WTC11 (cell line): ENCODE results near the gene NSD1. TPM values are rescaled to one million over a fixed set of nuclear protein-coding genes. Genes with fewer than 3 reads are reported as not detected.

Source experiments
- ATAC-seq: fragments of 200-7000 bp; cut with Tn5 transposase; 2 replicates; pipeline ENCODE4 v1.10.0; 2021; ENCODE audit warnings: mild to moderate bottlenecking, moderate library complexity
- CTCF ChIA-PET: fragments of 300-600 bp; sonication (Branson Sonifier 250); formaldehyde crosslinking; loops from one replicate; lab custom pipeline; 2021; ENCODE audit warnings: antibody characterized with exemption; lab: Charles Lee
- POLR2A ChIA-PET: fragments of 350-600 bp; sonication (Branson Sonifier 250); formaldehyde crosslinking; loops from one replicate; lab custom pipeline; 2021; ENCODE audit warnings: antibody characterized with exemption; lab: Charles Lee
- DNase-seq: peaks from one replicate; pipeline ENCODE4 v3.0.0; 2021; ENCODE audit warnings: low spot score
- H3K27ac Mint-ChIP-seq: 2 replicates; pipeline ENCODE4 v1.8.0; 2021; ENCODE audit warnings: mixed read lengths
- H3K27me3 Mint-ChIP-seq: 2 replicates; pipeline ENCODE4 v1.8.0; 2021; ENCODE audit warnings: low read depth, mild to moderate bottlenecking, moderate library complexity, mixed read lengths
- H3K36me3 Mint-ChIP-seq: 2 replicates; pipeline ENCODE4 v1.8.0; 2021; ENCODE audit warnings: mixed read lengths
- H3K4me1 Mint-ChIP-seq: 2 replicates; pipeline ENCODE4 v1.8.0; 2022; ENCODE audit warnings: mixed read lengths
- H3K4me3 Mint-ChIP-seq: 2 replicates; pipeline ENCODE4 v1.8.0; 2021; ENCODE audit warnings: mild to moderate bottlenecking, moderate library complexity, mixed read lengths
- H3K9me3 Mint-ChIP-seq: 2 replicates; pipeline ENCODE4 v1.8.0; 2021; ENCODE audit warnings: mixed read lengths
- CBFB ChIP-seq: sonication (generic); formaldehyde crosslinking; IDR thresholded peaks from 2 replicates; pipeline ENCODE4 v1.8.1; 2022; ENCODE audit warnings: mild to moderate bottlenecking, low read depth, missing genetic modification reagents
- ERG ChIP-seq: fragments of 250-450 bp; sonication (Bioruptor Pico); IDR thresholded peaks from 2 replicates; pipeline ENCODE4 v1.8.0; 2021; ENCODE audit warnings: mild to moderate bottlenecking
- ESRRA ChIP-seq: sonication (generic); formaldehyde crosslinking; IDR thresholded peaks from 2 replicates; pipeline ENCODE4 v1.8.1; 2022; ENCODE audit warnings: mild to moderate bottlenecking, missing genetic modification reagents, borderline replicate concordance
- FOXP4 ChIP-seq: sonication (generic); formaldehyde crosslinking; IDR thresholded peaks from 2 replicates; pipeline ENCODE4 v1.8.0; 2022; ENCODE audit warnings: mild to moderate bottlenecking, missing genetic modification reagents
- IRF1 ChIP-seq: sonication (generic); formaldehyde crosslinking; IDR thresholded peaks from 2 replicates; pipeline ENCODE4 v1.8.0; 2023; ENCODE audit warnings: missing genetic modification reagents
- IRF2 ChIP-seq: sonication (generic); formaldehyde crosslinking; IDR thresholded peaks from 2 replicates; pipeline ENCODE4 v1.8.0; 2022; ENCODE audit warnings: low read depth, missing genetic modification reagents, borderline replicate concordance
- MXD4 ChIP-seq: fragments of 250-450 bp; sonication (Bioruptor Pico); IDR thresholded peaks from 2 replicates; pipeline ENCODE4 v1.8.0; 2021; ENCODE audit warnings: mild to moderate bottlenecking, moderate library complexity, borderline replicate concordance
- OVOL2 ChIP-seq: fragments of 250-450 bp; sonication (Bioruptor Pico); IDR thresholded peaks from 2 replicates; pipeline ENCODE4 v1.9.0; 2021; ENCODE audit warnings: mild to moderate bottlenecking, borderline replicate concordance
- SP1 ChIP-seq: sonication (generic); formaldehyde crosslinking; conservative IDR thresholded peaks from 2 replicates; pipeline ENCODE4 v1.8.1; 2022; ENCODE audit warnings: missing genetic modification reagents
- STAT6 ChIP-seq: sonication (generic); formaldehyde crosslinking; conservative IDR thresholded peaks from 2 replicates; pipeline ENCODE4 v1.8.1; 2023; ENCODE audit warnings: mild to moderate bottlenecking, low read depth, missing genetic modification reagents, moderate library complexity
- USF2 ChIP-seq: sonication (generic); formaldehyde crosslinking; IDR thresholded peaks from 2 replicates; pipeline ENCODE4 v1.8.1; 2023; ENCODE audit warnings: mild to moderate bottlenecking, missing genetic modification reagents, moderate library complexity
- ZNF232 ChIP-seq: sonication (generic); formaldehyde crosslinking; IDR thresholded peaks from 2 replicates; pipeline ENCODE4 v1.8.0; 2022; ENCODE audit warnings: mild to moderate bottlenecking, missing genetic modification reagents
- ZNF317 ChIP-seq: sonication (generic); formaldehyde crosslinking; IDR thresholded peaks from 2 replicates; pipeline ENCODE4 v1.8.1; 2023; ENCODE audit warnings: low read depth, mild to moderate bottlenecking, moderate library complexity, missing genetic modification reagents, borderline replicate concordance
- total RNA-seq: library from RNA; stranded (reverse); gene quantifications from 3 replicates; pipeline ENCODE4 v1.2.3, GENCODE V29; 2021
- TF ChIP-seq, protein P1 (sequence below): sonication (generic); formaldehyde crosslinking; IDR thresholded peaks from 2 replicates; pipeline ENCODE4 v1.8.0; 2022; ENCODE audit warnings: mild to moderate bottlenecking, missing genetic modification reagents
- TF ChIP-seq, protein P2 (sequence below): fragments of 250-450 bp; sonication (Bioruptor Pico); IDR thresholded peaks from 2 replicates; pipeline ENCODE4 v2.1.2; 2022; ENCODE audit warnings: mild to moderate bottlenecking, moderate library complexity
- TF ChIP-seq, protein P3 (sequence below): sonication (generic); formaldehyde crosslinking; IDR thresholded peaks from 2 replicates; pipeline ENCODE4 v1.8.1; 2023; ENCODE audit warnings: mild to moderate bottlenecking, missing genetic modification reagents, moderate library complexity
- TF ChIP-seq, protein P4 (sequence below): sonication (generic); formaldehyde crosslinking; IDR thresholded peaks from 2 replicates; pipeline ENCODE4 v1.8.0; 2023; ENCODE audit warnings: missing genetic modification reagents, mild to moderate bottlenecking, borderline replicate concordance
- TF ChIP-seq, protein P5 (sequence below): sonication (generic); formaldehyde crosslinking; IDR thresholded peaks from 2 replicates; pipeline ENCODE4 v1.8.0; 2022; ENCODE audit warnings: mild to moderate bottlenecking, missing genetic modification reagents

NSD1 gene
- total RNA-seq, 1 experiment from 2014 or later = 148 TPM

- ATAC-seq (no peak), DNase-seq (no peak)
- H3K4me3 Mint-ChIP-seq = no peak overlapping the region
- H3K4me1 Mint-ChIP-seq = no peaks in the 10 kb centered on the region
- H3K27ac Mint-ChIP-seq = no peak overlapping the region
- POLR2A ChIA-PET = no interaction called here
- TF ChIP-seq, protein P1, sequence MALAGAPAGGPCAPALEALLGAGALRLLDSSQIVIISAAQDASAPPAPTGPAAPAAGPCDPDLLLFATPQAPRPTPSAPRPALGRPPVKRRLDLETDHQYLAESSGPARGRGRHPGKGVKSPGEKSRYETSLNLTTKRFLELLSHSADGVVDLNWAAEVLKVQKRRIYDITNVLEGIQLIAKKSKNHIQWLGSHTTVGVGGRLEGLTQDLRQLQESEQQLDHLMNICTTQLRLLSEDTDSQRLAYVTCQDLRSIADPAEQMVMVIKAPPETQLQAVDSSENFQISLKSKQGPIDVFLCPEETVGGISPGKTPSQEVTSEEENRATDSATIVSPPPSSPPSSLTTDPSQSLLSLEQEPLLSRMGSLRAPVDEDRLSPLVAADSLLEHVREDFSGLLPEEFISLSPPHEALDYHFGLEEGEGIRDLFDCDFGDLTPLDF = no peak
- TF ChIP-seq STAT6 (no peak), IRF1 (no peak), ZNF232 (CRISPR knock-in tag) (no peak), OVOL2 (CRISPR knock-in tag) (no peak), CBFB (CRISPR knock-in tag) (no peak), ERG (CRISPR knock-in tag) (no peak), IRF2 (CRISPR knock-in tag) (no peak), ZNF317 (CRISPR knock-in tag) (no peak), MXD4 (no peak)
- TF ChIP-seq, protein P2, sequence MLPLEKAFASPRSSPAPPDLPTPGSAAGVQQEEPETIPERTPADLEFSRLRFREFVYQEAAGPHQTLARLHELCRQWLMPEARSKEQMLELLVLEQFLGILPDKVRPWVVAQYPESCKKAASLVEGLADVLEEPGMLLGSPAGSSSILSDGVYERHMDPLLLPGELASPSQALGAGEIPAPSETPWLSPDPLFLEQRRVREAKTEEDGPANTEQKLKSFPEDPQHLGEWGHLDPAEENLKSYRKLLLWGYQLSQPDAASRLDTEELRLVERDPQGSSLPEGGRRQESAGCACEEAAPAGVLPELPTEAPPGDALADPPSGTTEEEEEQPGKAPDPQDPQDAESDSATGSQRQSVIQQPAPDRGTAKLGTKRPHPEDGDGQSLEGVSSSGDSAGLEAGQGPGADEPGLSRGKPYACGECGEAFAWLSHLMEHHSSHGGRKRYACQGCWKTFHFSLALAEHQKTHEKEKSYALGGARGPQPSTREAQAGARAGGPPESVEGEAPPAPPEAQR (CRISPR knock-in tag) = no peak
- TF ChIP-seq, protein P3, sequence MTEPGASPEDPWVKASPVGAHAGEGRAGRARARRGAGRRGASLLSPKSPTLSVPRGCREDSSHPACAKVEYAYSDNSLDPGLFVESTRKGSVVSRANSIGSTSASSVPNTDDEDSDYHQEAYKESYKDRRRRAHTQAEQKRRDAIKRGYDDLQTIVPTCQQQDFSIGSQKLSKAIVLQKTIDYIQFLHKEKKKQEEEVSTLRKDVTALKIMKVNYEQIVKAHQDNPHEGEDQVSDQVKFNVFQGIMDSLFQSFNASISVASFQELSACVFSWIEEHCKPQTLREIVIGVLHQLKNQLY (CRISPR knock-in tag) = no peak
- H3K27me3 Mint-ChIP-seq = no peaks in the 10 kb centered on the region
- peaks cover 62% of the 10 kb centered on the region for H3K36me3 Mint-ChIP-seq
- CTCF ChIA-PET = no interaction called here
- no peaks in the 10 kb centered on the region for H3K9me3 Mint-ChIP-seq
Measured at GRCh38 chr5:177253252-177253651, 119.7 kb downstream of the NSD1 start.

GRCh38 chr5:177256296-177256695 lies 122.7 kb downstream of the NSD1 start:
- no peak for DNase-seq
- H3K27me3 Mint-ChIP-seq = no peaks in the 10 kb centered on the region
- no peaks in the 10 kb centered on the region for H3K9me3 Mint-ChIP-seq
- no peaks in the 10 kb centered on the region for H3K4me1 Mint-ChIP-seq
- H3K27ac Mint-ChIP-seq = peak overlapping the region; percentile 16; the same call in 1 of the 2 replicates
- no peak overlapping the region for H3K4me3 Mint-ChIP-seq
- POLR2A ChIA-PET = no interaction called here
- CTCF ChIA-PET = no interaction called here
- no peak for ATAC-seq
- H3K36me3 Mint-ChIP-seq = peaks cover 79% of the 10 kb centered on the region
- TF ChIP-seq ESRRA (no peak), FOXP4 (CRISPR knock-in tag) (no peak), CBFB (CRISPR knock-in tag) (no peak), SP1 (CRISPR knock-in tag) (no peak), USF2 (CRISPR knock-in tag) (no peak)
- TF ChIP-seq, protein P4, sequence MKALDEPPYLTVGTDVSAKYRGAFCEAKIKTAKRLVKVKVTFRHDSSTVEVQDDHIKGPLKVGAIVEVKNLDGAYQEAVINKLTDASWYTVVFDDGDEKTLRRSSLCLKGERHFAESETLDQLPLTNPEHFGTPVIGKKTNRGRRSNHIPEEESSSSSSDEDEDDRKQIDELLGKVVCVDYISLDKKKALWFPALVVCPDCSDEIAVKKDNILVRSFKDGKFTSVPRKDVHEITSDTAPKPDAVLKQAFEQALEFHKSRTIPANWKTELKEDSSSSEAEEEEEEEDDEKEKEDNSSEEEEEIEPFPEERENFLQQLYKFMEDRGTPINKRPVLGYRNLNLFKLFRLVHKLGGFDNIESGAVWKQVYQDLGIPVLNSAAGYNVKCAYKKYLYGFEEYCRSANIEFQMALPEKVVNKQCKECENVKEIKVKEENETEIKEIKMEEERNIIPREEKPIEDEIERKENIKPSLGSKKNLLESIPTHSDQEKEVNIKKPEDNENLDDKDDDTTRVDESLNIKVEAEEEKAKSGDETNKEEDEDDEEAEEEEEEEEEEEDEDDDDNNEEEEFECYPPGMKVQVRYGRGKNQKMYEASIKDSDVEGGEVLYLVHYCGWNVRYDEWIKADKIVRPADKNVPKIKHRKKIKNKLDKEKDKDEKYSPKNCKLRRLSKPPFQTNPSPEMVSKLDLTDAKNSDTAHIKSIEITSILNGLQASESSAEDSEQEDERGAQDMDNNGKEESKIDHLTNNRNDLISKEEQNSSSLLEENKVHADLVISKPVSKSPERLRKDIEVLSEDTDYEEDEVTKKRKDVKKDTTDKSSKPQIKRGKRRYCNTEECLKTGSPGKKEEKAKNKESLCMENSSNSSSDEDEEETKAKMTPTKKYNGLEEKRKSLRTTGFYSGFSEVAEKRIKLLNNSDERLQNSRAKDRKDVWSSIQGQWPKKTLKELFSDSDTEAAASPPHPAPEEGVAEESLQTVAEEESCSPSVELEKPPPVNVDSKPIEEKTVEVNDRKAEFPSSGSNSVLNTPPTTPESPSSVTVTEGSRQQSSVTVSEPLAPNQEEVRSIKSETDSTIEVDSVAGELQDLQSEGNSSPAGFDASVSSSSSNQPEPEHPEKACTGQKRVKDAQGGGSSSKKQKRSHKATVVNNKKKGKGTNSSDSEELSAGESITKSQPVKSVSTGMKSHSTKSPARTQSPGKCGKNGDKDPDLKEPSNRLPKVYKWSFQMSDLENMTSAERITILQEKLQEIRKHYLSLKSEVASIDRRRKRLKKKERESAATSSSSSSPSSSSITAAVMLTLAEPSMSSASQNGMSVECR (CRISPR knock-in tag) = no peak
- TF ChIP-seq, protein P5, sequence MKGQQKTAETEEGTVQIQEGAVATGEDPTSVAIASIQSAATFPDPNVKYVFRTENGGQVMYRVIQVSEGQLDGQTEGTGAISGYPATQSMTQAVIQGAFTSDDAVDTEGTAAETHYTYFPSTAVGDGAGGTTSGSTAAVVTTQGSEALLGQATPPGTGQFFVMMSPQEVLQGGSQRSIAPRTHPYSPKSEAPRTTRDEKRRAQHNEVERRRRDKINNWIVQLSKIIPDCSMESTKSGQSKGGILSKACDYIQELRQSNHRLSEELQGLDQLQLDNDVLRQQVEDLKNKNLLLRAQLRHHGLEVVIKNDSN (CRISPR knock-in tag) = no peak
